LNCAP (cell line): Measurements from ENCODE around the gene TEX101.

Experiments
- CTCF ChIP-seq: fragments of 450-650 bp; IDR thresholded peaks from 2 replicates; pipeline ENCODE4 v1.5.1; 2017; ENCODE audit warnings: mild to moderate bottlenecking

TEX101 gene

GRCh38 chr19:43406297-43406696, 8.4 kb upstream of the TEX101 start:
- TF ChIP-seq CTCF = no peak

- TF ChIP-seq CTCF = no peak
Measured at GRCh38 chr19:43407416-43408005, 7.2 kb upstream of the TEX101 start.

GRCh38 chr19:43408043-43408442, 6.6 kb upstream of the TEX101 start:
- TF ChIP-seq CTCF = no peak

- TF ChIP-seq CTCF = no peak
Measured at GRCh38 chr19:43409415-43409814, 5.3 kb upstream of the TEX101 start.

DNA sequence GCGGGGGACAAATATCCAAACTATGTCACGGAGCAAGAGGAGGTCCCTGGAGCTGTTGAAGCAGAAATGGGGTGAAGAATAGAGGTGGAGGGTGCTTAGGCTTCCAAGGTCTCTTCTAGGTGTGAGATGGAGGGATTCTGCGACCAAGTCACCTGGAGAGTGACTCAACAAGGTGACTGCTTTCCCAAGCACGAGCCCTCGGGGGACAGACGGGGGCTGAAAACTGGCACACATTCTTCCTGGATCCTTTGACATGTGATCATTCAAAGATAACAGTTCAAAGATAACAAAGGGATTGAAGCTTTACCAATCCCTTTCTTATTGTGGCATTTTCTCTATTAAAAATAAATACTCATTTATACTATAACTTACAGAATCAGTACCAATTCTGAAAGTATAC, 2.2 kb upstream of the TEX101 start:
- TF ChIP-seq CTCF = no peak

DNA sequence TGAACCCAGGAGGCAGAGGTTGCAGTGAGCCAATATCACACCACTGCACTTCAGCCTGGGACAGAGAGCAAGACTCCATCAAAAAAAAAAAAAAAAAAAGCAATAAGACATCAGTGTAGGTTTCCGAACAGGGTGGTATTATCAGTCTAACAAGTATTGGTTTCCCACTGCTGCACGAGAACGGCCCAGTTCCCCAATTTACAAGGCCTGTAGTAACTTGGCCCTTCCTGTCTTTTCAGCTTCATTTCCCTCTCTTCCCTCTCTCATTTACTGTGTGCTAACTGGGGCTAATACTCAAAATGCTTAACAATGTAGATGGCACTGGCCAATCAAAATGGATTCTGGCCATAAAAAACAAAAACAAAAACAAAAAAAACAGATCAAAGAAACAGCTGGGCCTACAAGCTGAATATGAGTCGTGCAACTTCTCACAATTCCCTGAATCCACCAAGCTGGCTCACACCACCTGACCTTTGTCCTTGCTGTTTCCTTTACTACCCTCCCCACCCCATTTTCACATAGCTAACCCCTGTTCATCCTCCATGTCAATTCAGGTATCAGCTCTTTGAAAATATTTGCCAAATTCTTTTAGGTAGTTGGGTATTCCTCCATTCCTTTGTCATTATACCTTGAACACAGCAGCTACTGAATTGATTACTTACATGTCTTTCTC, 2.4 kb downstream of the TEX101 start:
- TF ChIP-seq CTCF = no peak

GRCh38 chr19:43420954-43421353, 6.3 kb downstream of the TEX101 start:
- TF ChIP-seq CTCF = no peak
